IPS-18a (cell line): Measurements from ENCODE around the gene EGFL6.

ENCODE experiments used
- H3K27ac ChIP-seq: one replicate; pipeline ENCODE4 v1.5.1; 2013; ENCODE audit warnings: low read length
- H3K27me3 ChIP-seq: one replicate; pipeline ENCODE4 v1.6.1; 2013; ENCODE audit warnings: mild to moderate bottlenecking, low read length; ENCODE audit not compliant: control insufficient read depth, insufficient read depth
- H3K36me3 ChIP-seq: one replicate; pipeline ENCODE4 v1.6.1; 2013; ENCODE audit warnings: low read depth, low read length; ENCODE audit not compliant: control insufficient read depth
- H3K4me1 ChIP-seq: one replicate; pipeline ENCODE4 v1.6.1; 2013; ENCODE audit warnings: low read depth, low read length; ENCODE audit not compliant: control insufficient read depth
- H3K4me3 ChIP-seq: one replicate; pipeline ENCODE4 v1.5.1; 2013; ENCODE audit warnings: low read length
- H3K9ac ChIP-seq: one replicate; pipeline ENCODE4 v1.6.1; 2013; ENCODE audit warnings: mild to moderate bottlenecking, low read length, moderate library complexity
- H3K9me3 ChIP-seq: one replicate; pipeline ENCODE4 v1.6.1; 2013; ENCODE audit warnings: low read depth, low read length; ENCODE audit not compliant: control insufficient read depth

Gene EGFL6

DNA sequence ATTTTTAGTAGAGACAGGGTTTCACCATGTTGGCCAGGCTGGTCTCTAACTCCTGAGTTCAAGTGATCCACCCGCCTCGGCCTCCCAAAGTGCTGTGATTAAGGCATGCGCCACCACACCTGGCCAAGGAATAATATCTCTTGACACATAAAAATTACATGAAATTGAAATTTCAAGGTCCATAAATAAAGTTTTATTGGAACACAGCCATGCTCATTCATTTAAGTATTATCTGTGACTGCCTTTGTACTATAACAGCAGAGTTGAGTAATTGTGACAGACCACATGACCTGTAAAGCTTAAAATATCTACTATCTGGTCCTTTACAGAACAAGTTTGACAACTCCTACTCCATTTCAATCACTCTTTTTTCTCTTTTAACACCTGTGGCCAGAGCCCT is 17.8 kb upstream of the EGFL6 start:
- no peaks in the 10 kb centered on the region for H3K36me3 ChIP-seq
- H3K27me3 ChIP-seq, result no peaks in the 10 kb centered on the region
- no peak overlapping the region for H3K9ac ChIP-seq

DNA sequence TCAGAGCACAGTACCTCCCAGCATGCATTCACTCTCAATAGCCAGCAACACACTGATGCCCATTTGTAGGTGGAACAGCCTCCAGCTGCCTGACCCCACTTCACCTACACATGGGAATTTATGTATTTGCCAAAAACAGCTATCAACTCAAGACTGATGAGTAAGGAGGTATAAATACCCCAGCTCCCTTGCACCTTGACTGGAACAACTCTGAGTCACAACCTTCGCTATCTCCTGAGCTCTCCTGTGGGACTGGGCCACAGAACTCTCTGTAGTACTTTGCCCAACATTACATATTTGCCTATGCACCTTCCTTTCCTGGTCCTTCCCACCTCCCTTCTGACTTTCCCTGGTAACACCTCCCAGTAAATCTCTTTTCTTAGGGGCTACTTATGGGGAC is 16.5 kb upstream of the EGFL6 start:
- Histone ChIP-seq H3K4me1 (no peaks in the 10 kb centered on the region), H3K27me3 (no peaks in the 10 kb centered on the region), H3K9ac (no peak overlapping the region), H3K27ac (no peak overlapping the region), H3K9me3 (no peaks in the 10 kb centered on the region), H3K4me3 (no peak overlapping the region), H3K36me3 (no peaks in the 10 kb centered on the region)

More for the DNA sequence above, 17.8 kb upstream of the EGFL6 start:
- Histone ChIP-seq H3K4me3 (no peak overlapping the region), H3K27ac (no peak overlapping the region), H3K4me1 (no peaks in the 10 kb centered on the region), H3K9me3 (no peaks in the 10 kb centered on the region)

DNA sequence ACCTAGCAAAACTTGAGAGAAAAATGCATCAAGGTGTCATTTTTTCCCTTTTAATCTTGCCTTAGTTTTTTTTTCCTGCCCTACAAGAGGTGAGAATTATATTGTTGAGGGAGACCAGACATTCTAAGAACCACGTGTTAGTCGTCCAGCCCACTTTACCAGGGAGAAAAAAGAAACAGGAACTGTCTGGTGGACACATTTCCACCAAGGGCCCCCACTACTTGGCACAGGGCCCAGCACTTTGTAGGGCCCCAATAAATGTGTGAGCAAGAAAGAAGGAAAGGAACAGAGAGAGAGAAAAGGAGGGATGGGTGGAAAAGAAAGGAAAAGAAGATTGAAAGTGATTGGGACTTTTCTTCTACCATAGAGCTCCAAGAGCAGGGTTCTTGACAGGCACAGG is 3.9 kb upstream of the EGFL6 start:
- Histone ChIP-seq H3K9me3 (no peaks in the 10 kb centered on the region), H3K36me3 (no peaks in the 10 kb centered on the region), H3K4me1 (peaks cover 9% of the 10 kb centered on the region), H3K27ac (no peak overlapping the region), H3K4me3 (no peak overlapping the region), H3K27me3 (peaks cover 27% of the 10 kb centered on the region), H3K9ac (no peak overlapping the region)

DNA sequence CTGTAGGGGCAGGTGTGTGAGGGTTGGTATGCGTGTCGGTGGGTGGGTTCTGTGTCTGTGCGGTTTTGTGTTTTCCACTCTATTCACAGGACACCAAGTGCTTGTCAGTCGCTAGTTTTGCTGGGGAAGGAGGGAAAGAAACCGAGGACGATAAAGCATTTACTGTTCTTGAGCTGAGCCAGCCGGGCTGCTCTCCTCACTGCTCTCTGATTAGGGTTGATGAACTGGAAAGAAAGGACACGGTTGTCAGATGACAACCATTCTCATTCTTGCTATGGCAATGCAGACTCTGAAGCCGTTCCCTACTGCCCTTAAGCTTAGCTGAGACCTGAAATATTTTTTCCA is 832 bp downstream of the EGFL6 start:
- Histone ChIP-seq H3K4me1 (peaks cover 10% of the 10 kb centered on the region), H3K9me3 (no peaks in the 10 kb centered on the region), H3K9ac (no peak overlapping the region), H3K36me3 (no peaks in the 10 kb centered on the region), H3K4me3 (peak overlapping the region; percentile 63), H3K27ac (no peak overlapping the region), H3K27me3 (peaks cover 44% of the 10 kb centered on the region)

DNA sequence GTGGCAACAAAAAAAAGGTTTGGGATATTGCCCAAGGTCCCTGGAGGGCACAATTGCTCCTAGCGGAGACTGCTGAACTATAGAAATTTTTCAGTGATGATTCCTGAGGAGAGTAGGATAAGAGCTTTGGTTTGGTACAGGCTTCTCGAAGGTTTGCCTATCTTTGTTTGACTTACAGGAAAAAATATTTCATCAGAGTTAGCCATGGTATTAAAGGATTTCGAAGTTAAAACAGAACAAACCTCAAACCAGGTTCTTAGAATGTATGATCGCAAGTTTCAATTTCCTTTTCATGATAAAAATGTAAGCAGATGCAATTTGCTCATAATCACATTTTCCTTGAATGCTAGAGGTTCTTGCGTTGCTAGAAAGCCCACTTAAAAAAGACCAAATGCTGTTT is 1.7 kb downstream of the EGFL6 start:
- Histone ChIP-seq H3K36me3 (no peaks in the 10 kb centered on the region), H3K9ac (no peak overlapping the region), H3K27me3 (peaks cover 44% of the 10 kb centered on the region), H3K4me3 (no peak overlapping the region), H3K4me1 (peaks cover 10% of the 10 kb centered on the region), H3K27ac (no peak overlapping the region), H3K9me3 (no peaks in the 10 kb centered on the region)

DNA sequence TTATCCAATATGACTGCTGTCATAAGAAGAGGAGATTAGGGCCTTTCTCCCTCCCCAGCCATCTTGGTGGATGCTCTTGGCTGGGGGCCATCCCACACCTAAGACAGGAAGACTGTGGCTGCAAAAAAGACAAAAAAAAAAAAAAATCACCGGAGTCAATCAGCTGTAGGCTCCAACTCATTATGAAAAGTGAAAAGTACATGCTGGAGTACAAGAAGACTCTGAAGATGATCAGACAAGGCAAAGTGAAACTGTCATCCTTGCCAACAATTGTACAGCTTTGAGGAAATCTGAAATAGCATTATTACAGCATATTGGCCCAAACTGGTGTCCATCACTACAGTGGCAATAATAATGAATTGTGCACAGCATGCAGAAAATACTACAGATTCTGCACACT is 5.2 kb downstream of the EGFL6 start:
- Histone ChIP-seq H3K27me3 (peaks cover 26% of the 10 kb centered on the region), H3K4me1 (peaks cover 7% of the 10 kb centered on the region), H3K4me3 (no peak overlapping the region), H3K9me3 (no peaks in the 10 kb centered on the region), H3K9ac (no peak overlapping the region), H3K36me3 (no peaks in the 10 kb centered on the region), H3K27ac (no peak overlapping the region)

DNA sequence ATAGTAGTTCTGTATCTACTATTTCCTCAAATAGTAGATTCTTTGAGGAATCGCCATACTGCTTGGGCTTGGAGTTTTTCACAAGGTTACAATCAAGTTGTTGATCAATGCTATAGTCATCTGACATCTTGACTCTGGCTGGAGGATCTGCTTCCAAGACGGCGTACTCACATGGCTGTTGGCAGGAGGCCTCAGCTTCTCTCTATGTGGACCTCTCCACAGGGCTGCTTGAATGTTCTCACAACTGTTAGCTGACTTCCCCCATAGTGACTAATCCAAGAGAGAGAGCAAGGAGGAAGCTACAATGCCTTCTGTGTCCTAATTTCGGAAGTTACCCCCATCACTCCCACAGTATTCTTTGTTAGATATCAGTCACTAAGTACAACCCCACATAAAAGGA is 10.3 kb downstream of the EGFL6 start:
- Histone ChIP-seq H3K9me3 (no peaks in the 10 kb centered on the region), H3K36me3 (no peaks in the 10 kb centered on the region), H3K27ac (no peak overlapping the region), H3K27me3 (no peaks in the 10 kb centered on the region), H3K4me1 (no peaks in the 10 kb centered on the region), H3K4me3 (no peak overlapping the region), H3K9ac (no peak overlapping the region)

DNA sequence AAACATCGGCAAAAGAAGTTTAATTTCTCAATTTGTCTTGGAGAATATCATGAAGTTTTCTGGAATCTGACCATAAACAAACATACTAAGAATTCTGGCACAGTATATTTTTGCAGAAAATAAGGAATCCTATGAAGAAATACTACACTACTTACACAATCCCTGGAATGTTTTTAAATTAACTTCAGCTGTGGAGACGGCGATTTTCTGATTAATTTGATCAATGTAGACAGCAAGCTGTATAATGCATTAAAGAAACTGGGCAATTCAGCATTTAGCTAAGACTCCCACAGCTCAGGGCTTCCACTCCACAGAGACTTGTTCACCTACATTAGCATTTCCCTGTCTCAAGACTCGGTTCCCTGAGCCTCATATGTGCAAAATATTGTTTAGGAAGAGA is 12.2 kb downstream of the EGFL6 start:
- no peaks in the 10 kb centered on the region for H3K27me3 ChIP-seq

DNA sequence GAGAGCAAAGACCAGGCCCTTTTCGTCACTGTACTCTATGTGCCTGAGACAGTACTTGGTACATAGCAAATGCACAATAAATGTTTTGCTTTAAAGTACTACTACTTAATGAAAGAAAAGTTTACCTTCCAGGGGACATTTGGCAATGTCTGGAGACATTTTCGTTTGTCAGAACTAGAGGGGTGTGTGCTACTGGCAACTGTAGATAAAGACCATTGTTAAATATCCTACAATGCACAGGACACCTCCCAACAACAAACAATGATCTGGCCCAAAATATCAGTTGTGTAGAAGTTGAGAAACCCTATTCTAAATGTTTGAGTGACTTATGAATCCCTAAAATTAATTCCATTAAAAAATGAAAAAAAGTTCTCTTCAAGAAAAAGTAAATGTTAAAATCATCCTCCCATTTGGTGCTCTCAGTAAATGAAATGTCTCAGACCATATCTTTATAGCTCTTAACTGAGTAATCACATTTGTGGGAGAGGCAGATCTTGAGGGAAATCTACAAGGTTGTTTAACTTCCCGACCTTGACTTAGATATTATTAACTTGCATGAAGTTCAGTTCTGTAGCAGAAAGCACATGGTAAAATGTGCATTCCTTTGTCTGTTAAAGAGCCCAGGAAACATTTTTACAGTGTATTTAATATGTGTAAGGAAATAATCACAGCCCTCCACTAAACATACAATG is 18.5 kb downstream of the EGFL6 start:
- no peak overlapping the region for H3K4me3 ChIP-seq
- no peaks in the 10 kb centered on the region for H3K9me3 ChIP-seq
- H3K27ac ChIP-seq, result no peak overlapping the region
- H3K27me3 ChIP-seq, result no peaks in the 10 kb centered on the region
- no peaks in the 10 kb centered on the region for H3K36me3 ChIP-seq
- no peak overlapping the region for H3K9ac ChIP-seq
- H3K4me1 ChIP-seq, result no peaks in the 10 kb centered on the region

More for the DNA sequence above, 12.2 kb downstream of the EGFL6 start:
- Histone ChIP-seq H3K4me3 (no peak overlapping the region), H3K9me3 (no peaks in the 10 kb centered on the region), H3K9ac (no peak overlapping the region), H3K4me1 (no peaks in the 10 kb centered on the region), H3K36me3 (no peaks in the 10 kb centered on the region), H3K27ac (no peak overlapping the region)

DNA sequence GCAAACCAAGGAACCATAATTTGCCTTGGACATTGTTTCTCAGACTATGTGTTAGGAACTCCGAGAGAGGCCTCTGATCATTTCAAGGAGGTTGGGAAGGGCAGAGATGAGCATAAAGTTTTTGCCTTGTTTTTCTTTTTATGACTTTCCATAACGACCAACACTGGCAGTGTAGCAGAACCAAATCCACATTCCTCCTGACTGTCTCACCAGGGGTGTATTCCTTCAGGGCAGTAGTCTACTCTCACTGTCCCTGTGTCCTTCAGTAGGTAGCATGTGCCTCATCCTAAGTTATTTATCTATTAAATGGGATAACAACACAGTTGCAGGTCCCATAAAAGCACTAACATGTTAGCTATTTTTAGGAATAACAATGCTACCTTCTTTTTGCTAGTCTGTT is 20.8 kb downstream of the EGFL6 start:
- Histone ChIP-seq H3K9ac (no peak overlapping the region), H3K36me3 (no peaks in the 10 kb centered on the region), H3K27ac (no peak overlapping the region), H3K4me1 (peaks cover 3% of the 10 kb centered on the region), H3K9me3 (no peaks in the 10 kb centered on the region), H3K27me3 (no peaks in the 10 kb centered on the region), H3K4me3 (no peak overlapping the region)

DNA sequence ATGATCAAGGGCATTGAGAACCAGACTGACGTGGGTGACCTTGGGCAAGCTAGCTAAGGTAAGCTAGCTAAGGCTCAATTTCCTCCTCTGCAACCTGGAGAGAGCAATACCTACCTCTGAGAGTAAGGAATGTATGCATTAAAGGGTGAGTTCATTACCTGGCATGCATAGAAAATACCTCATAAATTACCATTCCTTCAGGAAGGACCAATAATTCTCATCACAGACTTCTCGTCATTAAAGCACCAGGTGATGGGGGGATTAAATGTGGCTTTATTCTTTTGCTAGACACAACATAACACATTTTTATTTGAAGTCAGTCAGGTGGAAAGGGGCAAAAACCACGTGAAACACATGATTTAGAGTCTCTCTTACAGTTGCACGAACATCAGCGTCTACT is 21.5 kb downstream of the EGFL6 start:
- Histone ChIP-seq H3K4me3 (no peak overlapping the region), H3K27me3 (no peaks in the 10 kb centered on the region), H3K27ac (no peak overlapping the region), H3K4me1 (peaks cover 3% of the 10 kb centered on the region), H3K36me3 (no peaks in the 10 kb centered on the region), H3K9me3 (no peaks in the 10 kb centered on the region), H3K9ac (no peak overlapping the region)

DNA sequence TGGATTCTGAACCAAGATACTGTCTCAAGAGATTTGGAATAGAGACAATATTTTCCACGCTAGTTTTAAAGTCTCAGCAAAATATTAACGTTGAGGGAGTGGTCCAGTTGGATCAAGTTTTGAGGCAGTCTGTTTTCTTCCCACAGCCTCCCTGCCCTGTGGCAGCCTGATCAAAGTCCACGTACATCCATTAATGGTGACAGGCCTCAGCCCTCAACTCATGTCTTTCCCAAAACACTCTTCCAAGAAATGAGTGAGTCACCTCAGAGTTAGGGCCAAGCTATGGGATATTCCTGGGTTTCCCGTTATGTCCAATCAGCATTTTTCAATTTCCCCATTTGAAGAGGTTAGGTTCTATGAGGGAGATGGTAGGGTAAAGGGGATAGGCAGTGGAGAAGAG is 28.5 kb downstream of the EGFL6 start:
- Histone ChIP-seq H3K27ac (no peak overlapping the region), H3K36me3 (no peaks in the 10 kb centered on the region), H3K4me3 (no peak overlapping the region), H3K9ac (no peak overlapping the region), H3K4me1 (peaks cover 3% of the 10 kb centered on the region), H3K27me3 (no peaks in the 10 kb centered on the region), H3K9me3 (no peaks in the 10 kb centered on the region)
